NCI-H2029 (cell line): ENCODE results near the gene ZNF225.
A peak's percentile ranks its signal among the peaks of the same experiment; 100 is the strongest.
"Not testable (repeated sequence)": the region's sequence is repeated elsewhere in the genome, so short reads cannot be mapped to it uniquely, and the experiment has no call there.

Source experiments
- DNase-seq: peaks from one replicate; lab custom pipeline; 2025; lab: John Stamatoyannopoulos, UW

ZNF225 gene

DNA sequence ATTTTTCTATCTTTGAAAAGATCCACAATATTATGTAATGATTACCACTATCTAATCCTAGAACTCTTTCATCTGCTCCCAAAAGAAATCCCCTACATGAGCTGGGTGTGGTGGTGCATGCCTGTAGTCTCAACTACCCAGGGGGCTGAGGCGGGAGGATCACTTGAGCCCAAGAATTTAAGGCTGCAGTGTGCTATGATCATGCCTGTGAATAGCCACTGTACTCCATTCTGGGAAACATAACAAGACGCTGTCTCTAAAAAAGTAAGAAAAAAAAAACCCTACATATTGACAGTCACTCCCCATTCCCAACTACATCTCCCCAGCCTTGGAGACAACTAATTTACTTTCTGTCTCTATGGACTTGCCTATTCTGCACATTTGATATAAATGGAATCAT, 50.6 kb downstream of the ZNF225 start:
- DNase-seq, result no peak

GRCh38 chr19:44164327-44164672, 51.1 kb downstream of the ZNF225 start:
- no peak for DNase-seq

- DNase-seq, result peak; percentile 98
Observed at GRCh38 chr19:44164673-44165512, 51.7 kb downstream of the ZNF225 start, which contains the start of gene ZNF226. Gene ZNF226 (plus strand): TSS chr19:44165100. CDS start chr19:44170081, 4,981 bp downstream.

DNA sequence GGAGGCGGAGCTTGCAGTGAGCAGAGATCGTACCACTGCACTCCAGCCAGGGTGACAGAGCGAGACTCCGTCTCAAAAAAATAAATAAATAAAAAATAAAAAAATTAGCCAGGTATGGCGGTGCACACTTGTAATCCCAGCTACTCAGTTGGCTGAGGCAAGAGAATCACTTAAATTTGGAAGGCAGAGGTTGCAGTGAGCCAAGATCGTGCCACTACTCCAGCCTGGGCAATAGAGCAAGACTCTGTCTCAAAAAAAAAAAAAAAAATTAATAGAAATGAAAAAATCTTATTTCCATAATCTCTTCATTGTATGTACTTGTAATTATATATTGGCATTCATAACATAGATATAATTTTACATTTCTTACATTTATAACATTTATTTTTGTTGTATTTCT, 57.5 kb downstream of the ZNF225 start:
- DNase-seq, result not testable (repeated sequence)

DNA sequence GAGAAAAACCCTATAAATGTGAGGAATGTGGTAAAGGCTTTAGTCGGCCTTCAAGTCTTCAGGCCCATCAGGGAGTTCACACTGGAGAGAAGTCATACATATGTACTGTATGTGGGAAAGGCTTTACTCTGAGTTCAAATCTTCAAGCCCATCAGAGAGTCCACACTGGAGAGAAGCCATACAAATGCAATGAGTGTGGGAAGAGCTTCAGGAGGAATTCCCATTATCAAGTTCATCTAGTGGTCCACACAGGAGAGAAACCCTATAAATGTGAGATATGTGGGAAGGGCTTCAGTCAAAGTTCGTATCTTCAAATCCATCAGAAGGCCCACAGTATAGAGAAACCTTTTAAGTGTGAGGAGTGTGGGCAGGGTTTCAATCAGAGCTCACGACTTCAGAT, 63.4 kb downstream of the ZNF225 start:
- no peak for DNase-seq

DNA sequence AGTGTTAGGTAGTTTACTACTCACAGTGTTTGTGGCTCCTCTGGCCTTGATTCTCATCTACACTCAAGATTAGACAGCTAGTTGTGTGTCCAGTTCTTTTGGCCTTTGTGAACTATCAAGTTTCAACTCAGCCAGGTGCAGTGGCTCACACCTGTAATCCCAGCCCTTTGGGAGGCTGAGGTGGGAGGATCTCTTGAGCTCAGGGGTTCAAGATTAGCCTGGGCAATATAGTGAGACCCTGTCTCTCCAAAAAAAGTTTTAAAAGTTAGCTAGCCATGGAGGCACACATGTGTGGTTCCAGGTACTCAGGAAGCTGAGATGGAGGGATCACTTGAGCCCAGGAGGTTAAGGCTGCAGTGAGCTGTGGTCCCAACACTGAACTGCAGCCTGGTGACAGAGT, 67.8 kb downstream of the ZNF225 start:
- no peak for DNase-seq

DNA sequence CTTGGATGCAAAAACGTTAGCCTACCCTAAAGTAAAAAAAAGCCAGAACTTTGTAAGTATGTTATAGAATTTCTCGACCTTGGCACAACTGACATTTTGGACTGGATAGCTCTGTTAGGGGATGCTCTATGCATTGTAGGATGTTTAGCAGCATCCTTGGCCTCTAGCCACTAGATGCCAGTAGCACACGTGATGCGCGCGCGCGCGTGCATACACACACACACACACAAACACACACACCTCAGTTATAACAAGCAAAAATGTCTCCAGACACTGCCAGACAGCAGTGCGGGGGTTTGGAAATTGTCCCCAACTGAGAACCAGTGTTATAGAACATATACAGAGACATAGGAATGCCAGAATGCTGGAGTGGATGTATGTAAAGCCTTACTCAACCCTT, 68.9 kb downstream of the ZNF225 start:
- DNase-seq, result no peak
